Fibroblast of skin of left biceps (primary cell): ENCODE measurements around the gene CD200.

Experiments
- DNase-seq, 2 experiments: peaks; one replicate each; pipeline ENCODE4 v3.0.0-alpha.2; 2013; ENCODE audit warnings: low read depth in 2 of 2

CD200 gene

GRCh38 chr3:112411425-112411824, 78.5 kb downstream of the CD200 start:
- DNase-seq = no peak
